Measurements from ENCODE around the gene CHRNA7.

CHRNA7 gene

DNA sequence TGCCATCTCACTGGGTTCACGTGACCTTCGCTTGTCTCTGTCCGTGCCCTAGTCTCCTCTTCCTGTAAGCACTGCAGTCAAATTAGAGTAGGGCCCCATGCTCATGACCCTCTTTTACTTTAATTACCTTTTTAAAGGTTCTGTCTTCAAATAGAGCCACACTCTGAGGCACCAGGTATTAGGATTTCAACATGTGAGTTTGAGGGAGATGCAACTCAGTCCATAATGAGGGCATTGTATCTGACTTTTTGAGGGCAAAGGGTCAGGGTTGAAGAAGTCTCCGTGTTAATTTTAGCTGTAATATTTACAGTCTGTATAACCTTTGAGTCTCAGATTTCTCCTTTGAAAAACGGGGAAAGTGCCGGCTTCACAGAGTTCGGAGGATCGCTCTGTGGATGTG, 82.9 kb downstream of the CHRNA7 start:
- Histone ChIP-seq H3K27me3 (ENCODE audit: control insufficient read depth, low read length) (peaks cover 1% of the 10 kb centered on the region; the same call in 1 of the 2 replicates), H4K20me1 (ENCODE audit: control insufficient read depth, insufficient read depth, low read depth, low read length) (no peaks in the 10 kb centered on the region)

DNA sequence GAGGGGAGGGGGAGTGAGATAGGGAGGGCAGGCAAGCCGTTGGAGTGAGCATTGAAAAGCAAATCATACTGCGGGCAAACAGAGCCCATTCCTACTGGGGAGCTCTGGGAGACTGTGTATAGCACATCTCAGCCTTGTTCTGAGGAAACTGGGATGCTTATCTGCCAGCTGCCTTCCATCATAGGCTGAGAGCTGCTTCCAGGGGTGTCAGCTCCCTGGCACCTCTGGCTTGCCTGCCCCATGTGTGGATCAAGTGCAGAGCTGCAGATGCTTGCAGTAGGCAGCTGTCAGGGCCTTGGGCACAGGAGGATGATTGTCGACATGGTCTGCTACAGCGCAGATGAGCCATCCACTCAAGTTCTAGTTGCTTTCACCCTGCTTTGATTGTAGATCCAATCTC, 86.8 kb downstream of the CHRNA7 start:
- Histone ChIP-seq H3K9me3 (ENCODE audit: control insufficient read depth, insufficient read depth, low read length) (no peaks in the 10 kb centered on the region), H3K36me3 (ENCODE audit: control insufficient read depth, low read length) (no peaks in the 10 kb centered on the region), H3K27me3 (ENCODE audit: control insufficient read depth, low read length) (no peaks in the 10 kb centered on the region), H3F3A (ENCODE audit: control insufficient read depth, insufficient read depth) (no peaks in the 10 kb centered on the region), H3K4me2 (ENCODE audit: low read length) (no peak overlapping the region), H3K79me2 (ENCODE audit: control insufficient read depth, low read length) (no peaks in the 10 kb centered on the region), H3K4me1 (ENCODE audit: control insufficient read depth, low read length) (no peaks in the 10 kb centered on the region), H4K20me1 (ENCODE audit: control insufficient read depth, insufficient read depth, low read depth, low read length) (no peaks in the 10 kb centered on the region), H3K4me3 (ENCODE audit: low read length) (no peak overlapping the region), H3K27ac (ENCODE audit: low read depth, low read length) (no peak overlapping the region), H3K9me2 (replicated peaks; ENCODE audit: control insufficient read depth, low read length) (no peaks in the 10 kb centered on the region)
- no peak for TF ChIP-seq EZH2phosphoT487 (IDR thresholded peaks at IDR 0.05; ENCODE audit: borderline replicate concordance, low read length)
- TF ChIP-seq, protein P1, sequence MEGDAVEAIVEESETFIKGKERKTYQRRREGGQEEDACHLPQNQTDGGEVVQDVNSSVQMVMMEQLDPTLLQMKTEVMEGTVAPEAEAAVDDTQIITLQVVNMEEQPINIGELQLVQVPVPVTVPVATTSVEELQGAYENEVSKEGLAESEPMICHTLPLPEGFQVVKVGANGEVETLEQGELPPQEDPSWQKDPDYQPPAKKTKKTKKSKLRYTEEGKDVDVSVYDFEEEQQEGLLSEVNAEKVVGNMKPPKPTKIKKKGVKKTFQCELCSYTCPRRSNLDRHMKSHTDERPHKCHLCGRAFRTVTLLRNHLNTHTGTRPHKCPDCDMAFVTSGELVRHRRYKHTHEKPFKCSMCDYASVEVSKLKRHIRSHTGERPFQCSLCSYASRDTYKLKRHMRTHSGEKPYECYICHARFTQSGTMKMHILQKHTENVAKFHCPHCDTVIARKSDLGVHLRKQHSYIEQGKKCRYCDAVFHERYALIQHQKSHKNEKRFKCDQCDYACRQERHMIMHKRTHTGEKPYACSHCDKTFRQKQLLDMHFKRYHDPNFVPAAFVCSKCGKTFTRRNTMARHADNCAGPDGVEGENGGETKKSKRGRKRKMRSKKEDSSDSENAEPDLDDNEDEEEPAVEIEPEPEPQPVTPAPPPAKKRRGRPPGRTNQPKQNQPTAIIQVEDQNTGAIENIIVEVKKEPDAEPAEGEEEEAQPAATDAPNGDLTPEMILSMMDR (IDR thresholded peaks at IDR 0.05; ENCODE audit: low read depth, low read length, poor library complexity, severe bottlenecking): no peak

More for the DNA sequence above, 82.9 kb downstream of the CHRNA7 start:
- Histone ChIP-seq H3K27ac (ENCODE audit: low read depth, low read length) (no peak overlapping the region), H3K4me3 (ENCODE audit: low read length) (no peak overlapping the region), H3F3A (ENCODE audit: control insufficient read depth, insufficient read depth) (no peaks in the 10 kb centered on the region), H3K9me2 (replicated peaks; ENCODE audit: control insufficient read depth, low read length) (no peaks in the 10 kb centered on the region), H3K36me3 (ENCODE audit: control insufficient read depth, low read length) (no peaks in the 10 kb centered on the region), H3K4me2 (ENCODE audit: low read length) (no peak overlapping the region), H3K4me1 (ENCODE audit: control insufficient read depth, low read length) (no peaks in the 10 kb centered on the region), H3K9me3 (ENCODE audit: control insufficient read depth, insufficient read depth, low read length) (no peaks in the 10 kb centered on the region), H3K79me2 (ENCODE audit: control insufficient read depth, low read length) (no peaks in the 10 kb centered on the region)
- TF ChIP-seq, protein P1 (IDR thresholded peaks at IDR 0.05; ENCODE audit: low read depth, low read length, poor library complexity, severe bottlenecking): no peak
- TF ChIP-seq EZH2phosphoT487 (IDR thresholded peaks at IDR 0.05; ENCODE audit: borderline replicate concordance, low read length): no peak

DNA sequence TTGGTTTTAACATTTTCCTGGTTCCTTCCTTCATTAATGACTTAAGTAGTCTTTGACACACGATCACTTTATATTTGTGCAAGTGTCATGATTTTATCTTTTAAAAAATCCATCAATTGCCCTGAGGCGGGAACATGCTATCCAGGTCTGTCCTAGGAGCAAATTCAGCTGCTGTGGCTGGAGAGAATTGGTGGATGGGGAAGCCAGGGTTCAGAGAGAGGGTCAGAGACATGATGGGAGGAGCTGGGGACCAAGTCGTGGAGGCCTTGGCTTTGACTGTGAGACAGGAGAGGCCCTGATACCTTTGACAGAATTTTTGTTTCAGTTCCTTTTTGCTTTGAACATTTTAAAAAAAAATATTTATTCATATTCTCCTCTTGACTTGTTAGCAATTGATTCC, 89.0 kb downstream of the CHRNA7 start:
- H4K20me1 ChIP-seq (ENCODE audit: control insufficient read depth, insufficient read depth, low read depth, low read length): no peaks in the 10 kb centered on the region
- H3K4me1 ChIP-seq (ENCODE audit: control insufficient read depth, low read length): no peaks in the 10 kb centered on the region
- no peak for TF ChIP-seq EZH2phosphoT487 (IDR thresholded peaks at IDR 0.05; ENCODE audit: borderline replicate concordance, low read length)
- TF ChIP-seq, protein P1 (IDR thresholded peaks at IDR 0.05; ENCODE audit: low read depth, low read length, poor library complexity, severe bottlenecking): no peak
- no peaks in the 10 kb centered on the region for H3K79me2 ChIP-seq (ENCODE audit: control insufficient read depth, low read length)
- H3K9me2 ChIP-seq (replicated peaks; ENCODE audit: control insufficient read depth, low read length): no peaks in the 10 kb centered on the region
- no peak overlapping the region for H3K4me2 ChIP-seq (ENCODE audit: low read length)
- no peak overlapping the region for H3K4me3 ChIP-seq (ENCODE audit: low read length)
- no peaks in the 10 kb centered on the region for H3F3A ChIP-seq (ENCODE audit: control insufficient read depth, insufficient read depth)
- H3K27me3 ChIP-seq (ENCODE audit: control insufficient read depth, low read length): peaks cover 5% of the 10 kb centered on the region; the same call in 1 of the 2 replicates
- H3K9me3 ChIP-seq (ENCODE audit: control insufficient read depth, insufficient read depth, low read length): no peaks in the 10 kb centered on the region
- no peak overlapping the region for H3K27ac ChIP-seq (ENCODE audit: low read depth, low read length)
- no peaks in the 10 kb centered on the region for H3K36me3 ChIP-seq (ENCODE audit: control insufficient read depth, low read length)
